GM23338 (cell line): Measurements from ENCODE around the gene VMP1. TPM values are rescaled to one million over a fixed set of nuclear protein-coding genes. Genes with fewer than 3 reads are reported as not detected.

Experiments
- ATAC-seq: fragments of 200-7000 bp; cut with Tn5 transposase; 3 replicates; pipeline ENCODE4 v1.9.1; 2020
- DNase-seq: peaks from one replicate; pipeline ENCODE4 v3.0.0-alpha.2; 2015; ENCODE audit warnings: low spot score
- H2AFZ ChIP-seq: fragments of 200-600 bp; sonication (generic); 2 replicates; pipeline ENCODE4 v1.8.0; 2016; ENCODE audit warnings: antibody characterized with exemption, mild to moderate bottlenecking, moderate library complexity
- H3F3A ChIP-seq: fragments of 200-600 bp; sonication (generic); replicated peaks from 2 replicates; pipeline ENCODE4 v1.8.0; 2017; ENCODE audit warnings: antibody characterized with exemption, mixed run types, low read depth
- H3K27ac ChIP-seq: fragments of 200-600 bp; sonication (generic); 2 replicates; pipeline ENCODE4 v1.6.1; 2016; ENCODE audit warnings: low read depth
- H3K27me3 ChIP-seq: fragments of 200-600 bp; sonication (generic); 2 replicates; pipeline ENCODE4 v1.8.0; 2016; ENCODE audit warnings: mild to moderate bottlenecking, mixed run types, moderate library complexity; ENCODE audit not compliant: insufficient read depth
- H3K36me3 ChIP-seq: fragments of 200-600 bp; sonication (generic); 2 replicates; pipeline ENCODE4 v1.8.0; 2016; ENCODE audit warnings: mild to moderate bottlenecking; ENCODE audit not compliant: insufficient read depth
- H3K4me1 ChIP-seq: fragments of 200-600 bp; sonication (generic); 2 replicates; pipeline ENCODE4 v1.8.0; 2016; ENCODE audit warnings: mild to moderate bottlenecking, moderate library complexity; ENCODE audit not compliant: insufficient read depth
- H3K4me2 ChIP-seq: fragments of 200-600 bp; sonication (generic); 2 replicates; pipeline ENCODE4 v1.7.1; 2017; ENCODE audit warnings: mixed run types
- H3K4me3 ChIP-seq: fragments of 200-600 bp; sonication (generic); 2 replicates; pipeline ENCODE4 v1.6.1; 2016; ENCODE audit warnings: mixed run types
- H3K79me2 ChIP-seq: fragments of 200-600 bp; sonication (generic); replicated peaks from 2 replicates; pipeline ENCODE4 v1.8.0; 2017; ENCODE audit warnings: mild to moderate bottlenecking; ENCODE audit not compliant: insufficient read depth
- H3K9me2 ChIP-seq: fragments of 200-600 bp; sonication (generic); 2 replicates; pipeline ENCODE4 v1.8.0; 2017; ENCODE audit not compliant: insufficient read depth
- H4K20me1 ChIP-seq: fragments of 200-600 bp; sonication (generic); replicated peaks from 2 replicates; pipeline ENCODE4 v1.8.0; 2017; ENCODE audit warnings: mild to moderate bottlenecking; ENCODE audit not compliant: insufficient read depth
- H3K27ac Mint-ChIP-seq: 2 replicates; pipeline ENCODE4 v1.8.0; 2020; ENCODE audit warnings: inconsistent platforms, mild to moderate bottlenecking, moderate library complexity, mixed read lengths
- H3K27me3 Mint-ChIP-seq: 3 replicates; pipeline ENCODE4 v1.8.0; 2022; ENCODE audit warnings: low read depth, mild to moderate bottlenecking, moderate library complexity, mixed read lengths, inconsistent platforms; ENCODE audit not compliant: insufficient read depth, poor library complexity
- H3K36me3 Mint-ChIP-seq: 3 replicates; pipeline ENCODE4 v1.8.0; 2021; ENCODE audit warnings: low read depth, mild to moderate bottlenecking, inconsistent platforms, moderate library complexity, mixed read lengths
- H3K4me1 Mint-ChIP-seq: 3 replicates; pipeline ENCODE4 v1.8.0; 2020; ENCODE audit warnings: mild to moderate bottlenecking, inconsistent platforms, mixed read lengths
- H3K4me3 Mint-ChIP-seq: 3 replicates; pipeline ENCODE4 v1.8.0; 2021; ENCODE audit warnings: moderate library complexity, mild to moderate bottlenecking, inconsistent platforms, mixed read lengths
- H3K9me3 Mint-ChIP-seq: 3 replicates; pipeline ENCODE4 v1.8.0; 2020; ENCODE audit warnings: moderate library complexity, mild to moderate bottlenecking, inconsistent platforms, mixed read lengths
- CREB1 ChIP-seq: fragments of 250-450 bp; sonication (Bioruptor Pico); IDR thresholded peaks from 2 replicates; pipeline ENCODE4 v1.5.0; 2020; ENCODE audit warnings: low read depth, mild to moderate bottlenecking, moderate library complexity
- CTCF ChIP-seq, 2 experiments: fragments of 200-600 bp in 1 of 2; sonication (generic) in 1 of 2; conservative IDR thresholded peaks; 2 replicates each; pipeline versions ENCODE4 v1.5.1 to v1.6.1; 2016 to 2017; ENCODE audit warnings: antibody characterized with exemption in 2 of 2, low read depth in 2 of 2, mild to moderate bottlenecking in 2 of 2, moderate library complexity in 1 of 2
- EZH2 ChIP-seq: fragments of 200-600 bp; sonication (generic); IDR thresholded peaks from one replicate; pipeline ENCODE4 v1.8.0; 2017; ENCODE audit warnings: antibody characterized with exemption, mild to moderate bottlenecking, low read depth; ENCODE audit not compliant: unreplicated experiment
- EZH2phosphoT487 ChIP-seq: fragments of 200-600 bp; sonication (generic); IDR thresholded peaks from one replicate; pipeline ENCODE4 v1.8.1; 2018; ENCODE audit warnings: antibody characterized with exemption; ENCODE audit not compliant: unreplicated experiment
- JUNB ChIP-seq: IDR thresholded peaks from one replicate; pipeline ENCODE4 v1.6.1; 2016; ENCODE audit warnings: antibody characterized with exemption; ENCODE audit not compliant: unreplicated experiment
- NANOG ChIP-seq: IDR thresholded peaks from 2 replicates; pipeline ENCODE4 v1.6.1; 2016; ENCODE audit warnings: antibody characterized with exemption, borderline replicate concordance
- POLR2AphosphoS5 ChIP-seq: IDR thresholded peaks from 2 replicates; pipeline ENCODE4 v1.6.1; 2016; ENCODE audit warnings: antibody characterized with exemption, low read depth
- STAT1 ChIP-seq: IDR thresholded peaks from one replicate; pipeline ENCODE4 v1.6.1; 2016; ENCODE audit warnings: antibody characterized with exemption; ENCODE audit not compliant: unreplicated experiment
- ZNF114 ChIP-seq: fragments of 250-450 bp; sonication (Bioruptor Pico); IDR thresholded peaks from 2 replicates; pipeline ENCODE4 v1.5.0; 2020; ENCODE audit warnings: mild to moderate bottlenecking, moderate library complexity
- ZNF331 ChIP-seq: fragments of 250-450 bp; sonication (Bioruptor Pico); IDR thresholded peaks from 2 replicates; pipeline ENCODE4 v1.5.0; 2020; ENCODE audit warnings: low read depth, mild to moderate bottlenecking, moderate library complexity
- polyA plus RNA-seq: library from polyadenylated mRNA; unstranded; fragments of >200 nt; fragmentation: Nextera tagmentation; extraction: Ambion mirVana; gene quantifications from 2 replicates; pipeline ENCODE4 v1.2.1, GENCODE V29; 2016
- total RNA-seq: library from RNA; depleted of rRNA; stranded (reverse); fragments of >200 nt; shearing (Covaris generic); gene quantifications from 2 replicates; pipeline ENCODE4 v1.2.3, GENCODE V29; 2014
- TF ChIP-seq, protein P1 (sequence below): IDR thresholded peaks from one replicate; pipeline ENCODE4 v1.6.1; 2018; ENCODE audit warnings: antibody characterized with exemption; ENCODE audit not compliant: unreplicated experiment
- TF ChIP-seq, protein P2 (sequence below): fragments of 250-450 bp; sonication (Bioruptor Pico); IDR thresholded peaks from 2 replicates; pipeline ENCODE4 v1.5.0; 2020; ENCODE audit warnings: mild to moderate bottlenecking, moderate library complexity
- TF ChIP-seq, protein P3 (sequence below): IDR thresholded peaks from 2 replicates; pipeline ENCODE4 v1.6.1; 2016; ENCODE audit warnings: antibody characterized with exemption

VMP1 gene
- total and polyA plus RNA-seq, 2 experiments from 2014 or later = 70.1 to 112 TPM

GRCh38 chr17:59669411-59669810, 38.0 kb upstream of the VMP1 start:
- H3K4me2 ChIP-seq = no peak overlapping the region
- no peaks in the 10 kb centered on the region for H3F3A ChIP-seq
- H3K27me3 ChIP-seq = no peaks in the 10 kb centered on the region
- H3K9me3 Mint-ChIP-seq = no peaks in the 10 kb centered on the region
- no peaks in the 10 kb centered on the region for H3K9me2 ChIP-seq
- no peak overlapping the region for H2AFZ ChIP-seq
- ATAC-seq = no peak
- TF ChIP-seq ZNF331 (CRISPR knock-in tag) (no peak), CTCF (conservative IDR thresholded peaks at IDR 0.05; ENCODE audit: low read depth in 2 of 2) (no peak), POLR2AphosphoS5 (no peak), EZH2 (no peak), JUNB (no peak), STAT1 (no peak), ZNF114 (no peak), NANOG (no peak), EZH2phosphoT487 (no peak), CREB1 (CRISPR knock-in tag) (no peak)
- TF ChIP-seq, protein P1, sequence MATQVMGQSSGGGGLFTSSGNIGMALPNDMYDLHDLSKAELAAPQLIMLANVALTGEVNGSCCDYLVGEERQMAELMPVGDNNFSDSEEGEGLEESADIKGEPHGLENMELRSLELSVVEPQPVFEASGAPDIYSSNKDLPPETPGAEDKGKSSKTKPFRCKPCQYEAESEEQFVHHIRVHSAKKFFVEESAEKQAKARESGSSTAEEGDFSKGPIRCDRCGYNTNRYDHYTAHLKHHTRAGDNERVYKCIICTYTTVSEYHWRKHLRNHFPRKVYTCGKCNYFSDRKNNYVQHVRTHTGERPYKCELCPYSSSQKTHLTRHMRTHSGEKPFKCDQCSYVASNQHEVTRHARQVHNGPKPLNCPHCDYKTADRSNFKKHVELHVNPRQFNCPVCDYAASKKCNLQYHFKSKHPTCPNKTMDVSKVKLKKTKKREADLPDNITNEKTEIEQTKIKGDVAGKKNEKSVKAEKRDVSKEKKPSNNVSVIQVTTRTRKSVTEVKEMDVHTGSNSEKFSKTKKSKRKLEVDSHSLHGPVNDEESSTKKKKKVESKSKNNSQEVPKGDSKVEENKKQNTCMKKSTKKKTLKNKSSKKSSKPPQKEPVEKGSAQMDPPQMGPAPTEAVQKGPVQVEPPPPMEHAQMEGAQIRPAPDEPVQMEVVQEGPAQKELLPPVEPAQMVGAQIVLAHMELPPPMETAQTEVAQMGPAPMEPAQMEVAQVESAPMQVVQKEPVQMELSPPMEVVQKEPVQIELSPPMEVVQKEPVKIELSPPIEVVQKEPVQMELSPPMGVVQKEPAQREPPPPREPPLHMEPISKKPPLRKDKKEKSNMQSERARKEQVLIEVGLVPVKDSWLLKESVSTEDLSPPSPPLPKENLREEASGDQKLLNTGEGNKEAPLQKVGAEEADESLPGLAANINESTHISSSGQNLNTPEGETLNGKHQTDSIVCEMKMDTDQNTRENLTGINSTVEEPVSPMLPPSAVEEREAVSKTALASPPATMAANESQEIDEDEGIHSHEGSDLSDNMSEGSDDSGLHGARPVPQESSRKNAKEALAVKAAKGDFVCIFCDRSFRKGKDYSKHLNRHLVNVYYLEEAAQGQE = no peak
- TF ChIP-seq, protein P2, sequence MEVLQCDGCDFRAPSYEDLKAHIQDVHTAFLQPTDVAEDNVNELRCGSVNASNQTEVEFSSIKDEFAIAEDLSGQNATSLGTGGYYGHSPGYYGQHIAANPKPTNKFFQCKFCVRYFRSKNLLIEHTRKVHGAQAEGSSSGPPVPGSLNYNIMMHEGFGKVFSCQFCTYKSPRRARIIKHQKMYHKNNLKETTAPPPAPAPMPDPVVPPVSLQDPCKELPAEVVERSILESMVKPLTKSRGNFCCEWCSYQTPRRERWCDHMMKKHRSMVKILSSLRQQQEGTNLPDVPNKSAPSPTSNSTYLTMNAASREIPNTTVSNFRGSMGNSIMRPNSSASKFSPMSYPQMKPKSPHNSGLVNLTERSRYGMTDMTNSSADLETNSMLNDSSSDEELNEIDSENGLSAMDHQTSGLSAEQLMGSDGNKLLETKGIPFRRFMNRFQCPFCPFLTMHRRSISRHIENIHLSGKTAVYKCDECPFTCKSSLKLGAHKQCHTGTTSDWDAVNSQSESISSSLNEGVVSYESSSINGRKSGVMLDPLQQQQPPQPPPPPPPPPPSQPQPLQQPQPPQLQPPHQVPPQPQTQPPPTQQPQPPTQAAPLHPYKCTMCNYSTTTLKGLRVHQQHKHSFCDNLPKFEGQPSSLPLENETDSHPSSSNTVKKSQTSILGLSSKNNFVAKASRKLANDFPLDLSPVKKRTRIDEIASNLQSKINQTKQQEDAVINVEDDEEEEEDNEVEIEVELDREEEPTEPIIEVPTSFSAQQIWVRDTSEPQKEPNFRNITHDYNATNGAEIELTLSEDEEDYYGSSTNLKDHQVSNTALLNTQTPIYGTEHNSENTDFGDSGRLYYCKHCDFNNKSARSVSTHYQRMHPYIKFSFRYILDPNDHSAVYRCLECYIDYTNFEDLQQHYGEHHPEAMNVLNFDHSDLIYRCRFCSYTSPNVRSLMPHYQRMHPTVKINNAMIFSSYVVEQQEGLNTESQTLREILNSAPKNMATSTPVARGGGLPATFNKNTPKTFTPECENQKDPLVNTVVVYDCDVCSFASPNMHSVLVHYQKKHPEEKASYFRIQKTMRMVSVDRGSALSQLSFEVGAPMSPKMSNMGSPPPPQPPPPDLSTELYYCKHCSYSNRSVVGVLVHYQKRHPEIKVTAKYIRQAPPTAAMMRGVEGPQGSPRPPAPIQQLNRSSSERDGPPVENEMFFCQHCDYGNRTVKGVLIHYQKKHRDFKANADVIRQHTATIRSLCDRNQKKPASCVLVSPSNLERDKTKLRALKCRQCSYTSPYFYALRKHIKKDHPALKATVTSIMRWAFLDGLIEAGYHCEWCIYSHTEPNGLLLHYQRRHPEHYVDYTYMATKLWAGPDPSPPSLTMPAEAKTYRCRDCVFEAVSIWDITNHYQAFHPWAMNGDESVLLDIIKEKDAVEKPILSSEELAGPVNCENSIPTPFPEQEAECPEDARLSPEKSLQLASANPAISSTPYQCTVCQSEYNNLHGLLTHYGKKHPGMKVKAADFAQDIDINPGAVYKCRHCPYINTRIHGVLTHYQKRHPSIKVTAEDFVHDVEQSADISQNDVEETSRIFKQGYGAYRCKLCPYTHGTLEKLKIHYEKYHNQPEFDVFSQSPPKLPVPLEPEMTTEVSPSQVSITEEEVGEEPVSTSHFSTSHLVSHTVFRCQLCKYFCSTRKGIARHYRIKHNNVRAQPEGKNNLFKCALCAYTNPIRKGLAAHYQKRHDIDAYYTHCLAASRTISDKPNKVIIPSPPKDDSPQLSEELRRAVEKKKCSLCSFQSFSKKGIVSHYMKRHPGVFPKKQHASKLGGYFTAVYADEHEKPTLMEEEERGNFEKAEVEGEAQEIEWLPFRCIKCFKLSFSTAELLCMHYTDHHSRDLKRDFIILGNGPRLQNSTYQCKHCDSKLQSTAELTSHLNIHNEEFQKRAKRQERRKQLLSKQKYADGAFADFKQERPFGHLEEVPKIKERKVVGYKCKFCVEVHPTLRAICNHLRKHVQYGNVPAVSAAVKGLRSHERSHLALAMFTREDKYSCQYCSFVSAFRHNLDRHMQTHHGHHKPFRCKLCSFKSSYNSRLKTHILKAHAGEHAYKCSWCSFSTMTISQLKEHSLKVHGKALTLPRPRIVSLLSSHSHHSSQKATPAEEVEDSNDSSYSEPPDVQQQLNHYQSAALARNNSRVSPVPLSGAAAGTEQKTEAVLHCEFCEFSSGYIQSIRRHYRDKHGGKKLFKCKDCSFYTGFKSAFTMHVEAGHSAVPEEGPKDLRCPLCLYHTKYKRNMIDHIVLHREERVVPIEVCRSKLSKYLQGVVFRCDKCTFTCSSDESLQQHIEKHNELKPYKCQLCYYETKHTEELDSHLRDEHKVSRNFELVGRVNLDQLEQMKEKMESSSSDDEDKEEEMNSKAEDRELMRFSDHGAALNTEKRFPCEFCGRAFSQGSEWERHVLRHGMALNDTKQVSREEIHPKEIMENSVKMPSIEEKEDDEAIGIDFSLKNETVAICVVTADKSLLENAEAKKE (CRISPR knock-in tag) = no peak
- TF ChIP-seq, protein P3, sequence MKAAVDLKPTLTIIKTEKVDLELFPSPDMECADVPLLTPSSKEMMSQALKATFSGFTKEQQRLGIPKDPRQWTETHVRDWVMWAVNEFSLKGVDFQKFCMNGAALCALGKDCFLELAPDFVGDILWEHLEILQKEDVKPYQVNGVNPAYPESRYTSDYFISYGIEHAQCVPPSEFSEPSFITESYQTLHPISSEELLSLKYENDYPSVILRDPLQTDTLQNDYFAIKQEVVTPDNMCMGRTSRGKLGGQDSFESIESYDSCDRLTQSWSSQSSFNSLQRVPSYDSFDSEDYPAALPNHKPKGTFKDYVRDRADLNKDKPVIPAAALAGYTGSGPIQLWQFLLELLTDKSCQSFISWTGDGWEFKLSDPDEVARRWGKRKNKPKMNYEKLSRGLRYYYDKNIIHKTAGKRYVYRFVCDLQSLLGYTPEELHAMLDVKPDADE = no peak
- DNase-seq = no peak
- H3K4me1 ChIP-seq = no peaks in the 10 kb centered on the region
- H3K27ac Mint-ChIP-seq = no peak overlapping the region
- H3K79me2 ChIP-seq = peaks cover 8% of the 10 kb centered on the region; the same call in 1 of the 2 replicates
- H4K20me1 ChIP-seq = 0 out of 2 replicates have a peak, but pooled peaks cover 6% of the 10 kb centered on the region
- no peak overlapping the region for H3K4me3 ChIP-seq
- peaks cover 66% of the 10 kb centered on the region for H3K36me3 Mint-ChIP-seq
- no peak overlapping the region for H3K27ac ChIP-seq
- H3K4me3 Mint-ChIP-seq = no peak overlapping the region
- no peaks in the 10 kb centered on the region for H3K4me1 Mint-ChIP-seq
- no peaks in the 10 kb centered on the region for H3K27me3 Mint-ChIP-seq
- peaks cover 65% of the 10 kb centered on the region for H3K36me3 ChIP-seq
